ENCODE measurements around the gene PHLDA1. TPM values are rescaled to one million over a fixed set of nuclear protein-coding genes. Genes with fewer than 3 reads are reported as not detected.

The PHLDA1 gene
- total RNA-seq, 1 experiment from 2014 or later, result 4.9 TPM

GRCh38 chr12:76038176-76038575, 6.6 kb upstream of the PHLDA1 start:
- Histone ChIP-seq H3K27ac (ENCODE audit: low read depth, low read length, poor library complexity, severe bottlenecking) (no peak overlapping the region), H3K4me1 (ENCODE audit: insufficient read depth, low read length, poor library complexity, severe bottlenecking) (peaks cover 16% of the 10 kb centered on the region), H3K36me3 (ENCODE audit: insufficient read depth, low read length, poor library complexity, severe bottlenecking) (no peaks in the 10 kb centered on the region), H3K4me3 (ENCODE audit: low read depth, low read length, poor library complexity, severe bottlenecking) (no peak overlapping the region), H3K9me3 (ENCODE audit: low read depth, low read length, poor library complexity, severe bottlenecking) (no peaks in the 10 kb centered on the region), H3K27me3 (replicated peaks; ENCODE audit: insufficient read depth, low read depth, low read length, poor library complexity) (no peaks in the 10 kb centered on the region)
- POLR2A ChIA-PET (ENCODE audit: low non-redundant PET), result no interaction called here
- BruUV-seq (replicated peaks), result no TSS peak
- CTCF ChIA-PET, result interaction anchor here (0.5 kb wide), 1 partner anchor 479 kb away, joined by 6 read pairs; no protein-coding TSS in a partner anchor
- no peak for DNase-seq (ENCODE audit: low spot score)
- TF ChIP-seq EZH2 (IDR thresholded peaks at IDR 0.05; ENCODE audit: borderline replicate concordance, low read depth, low read length, poor library complexity, severe bottlenecking), result no peak
- no peak for TF ChIP-seq CTCF (conservative IDR thresholded peaks at IDR 0.05; ENCODE audit: low read depth, low read length)
- intact Hi-C loops (cut with micrococcal nuclease; ENCODE audit: unreplicated experiment), result loop anchor here (5.0 to 10.0 kb wide), 2 partner anchors 309 to 703 kb away; partner anchors contain the start of genes BBS10, CAPS2 and GLIPR1L1

- Histone ChIP-seq H3K27me3 (replicated peaks; ENCODE audit: insufficient read depth, low read depth, low read length, poor library complexity) (no peaks in the 10 kb centered on the region), H3K4me3 (ENCODE audit: low read depth, low read length, poor library complexity, severe bottlenecking) (peak overlapping the region; percentile 15), H3K4me1 (ENCODE audit: insufficient read depth, low read length, poor library complexity, severe bottlenecking) (peaks cover 21% of the 10 kb centered on the region), H3K27ac (ENCODE audit: low read depth, low read length, poor library complexity, severe bottlenecking) (no peak overlapping the region), H3K36me3 (ENCODE audit: insufficient read depth, low read length, poor library complexity, severe bottlenecking) (no peaks in the 10 kb centered on the region), H3K9me3 (ENCODE audit: low read depth, low read length, poor library complexity, severe bottlenecking) (no peaks in the 10 kb centered on the region)
- CTCF ChIA-PET, result interaction anchor here (0.5 to 1.5 kb wide), 8 partner anchors 392 to 554 kb away, joined by 3 to 7 read pairs (median 4); partner anchors contain the start of gene KRR1
- TF ChIP-seq CTCF (conservative IDR thresholded peaks at IDR 0.05; ENCODE audit: low read depth, low read length) (peak; percentile 89), EZH2 (IDR thresholded peaks at IDR 0.05; ENCODE audit: borderline replicate concordance, low read depth, low read length, poor library complexity, severe bottlenecking) (no peak)
- peak; percentile 88 for DNase-seq (ENCODE audit: low spot score)
- BruUV-seq (replicated peaks), result no TSS peak
- intact Hi-C loops (cut with micrococcal nuclease; ENCODE audit: unreplicated experiment), result loop anchor here (5.0 to 10.0 kb wide), 2 partner anchors 310 to 703 kb away; partner anchors contain the start of genes BBS10, CAPS2 and GLIPR1L1
- POLR2A ChIA-PET (ENCODE audit: low non-redundant PET), result no interaction called here
Measured at GRCh38 chr12:76037130-76038103, 5.8 kb upstream of the PHLDA1 start.

GRCh38 chr12:76035045-76035444, 3.5 kb upstream of the PHLDA1 start:
- intact Hi-C loops (cut with micrococcal nuclease; ENCODE audit: unreplicated experiment), result loop anchor here (5.0 to 10.0 kb wide), 2 partner anchors 312 to 700 kb away; partner anchors contain the start of genes BBS10, CAPS2 and GLIPR1L1
- ChIA-PET POLR2A (ENCODE audit: low non-redundant PET) (no interaction called here), CTCF (no interaction called here)
- no peak overlapping the region for H3K4me3 ChIP-seq (ENCODE audit: low read depth, low read length, poor library complexity, severe bottlenecking)
- H3K27ac ChIP-seq (ENCODE audit: low read depth, low read length, poor library complexity, severe bottlenecking), result no peak overlapping the region
- BruUV-seq (replicated peaks), result no TSS peak
- H3K9me3 ChIP-seq (ENCODE audit: low read depth, low read length, poor library complexity, severe bottlenecking), result no peaks in the 10 kb centered on the region
- no peak for TF ChIP-seq CTCF (conservative IDR thresholded peaks at IDR 0.05; ENCODE audit: low read depth, low read length)
- TF ChIP-seq EZH2 (IDR thresholded peaks at IDR 0.05; ENCODE audit: borderline replicate concordance, low read depth, low read length, poor library complexity, severe bottlenecking), result no peak
- H3K36me3 ChIP-seq (ENCODE audit: insufficient read depth, low read length, poor library complexity, severe bottlenecking), result no peaks in the 10 kb centered on the region
- no peak for DNase-seq (ENCODE audit: low spot score)
- H3K4me1 ChIP-seq (ENCODE audit: insufficient read depth, low read length, poor library complexity, severe bottlenecking), result peaks cover 21% of the 10 kb centered on the region
- H3K27me3 ChIP-seq (replicated peaks; ENCODE audit: insufficient read depth, low read depth, low read length, poor library complexity), result no peaks in the 10 kb centered on the region
